ELF-1 (cell line): ENCODE results near the gene MED12.

Experiments
- DNase-seq: peaks from one replicate; pipeline ENCODE4 v3.0.0-alpha.2; 2016; ENCODE audit warnings: low read depth, low spot score

The MED12 gene

DNA sequence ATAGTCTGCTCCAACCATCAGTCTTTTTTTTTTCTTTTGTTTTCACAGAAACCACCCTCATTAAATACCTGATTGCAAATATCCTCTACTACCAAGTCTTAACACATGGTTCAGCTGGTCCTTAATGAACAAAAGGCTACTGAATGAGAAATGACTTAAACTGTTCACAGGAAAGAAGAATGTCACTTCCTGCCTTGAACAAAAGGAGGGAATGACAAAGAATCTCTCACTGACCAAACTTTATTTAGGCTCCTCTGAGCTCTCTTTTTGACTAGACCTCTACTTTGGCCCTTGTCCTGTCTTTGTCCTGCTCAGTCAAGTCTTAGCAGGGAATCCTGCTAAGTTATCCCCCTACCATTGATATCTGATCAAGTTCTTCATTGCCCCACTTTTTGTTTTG lies 72.9 kb downstream of the MED12 start:
- no peak for DNase-seq
